Measurements from ENCODE around the gene PMM2.

The PMM2 gene

GRCh38 chr16:8853611-8854010, 56.0 kb downstream of the PMM2 start:
- DNase-seq: no peak

- no peak for DNase-seq
These were observed 56.8 kb downstream of the PMM2 start for GRCh38 chr16:8854298-8854948.

- no peak for DNase-seq
These were observed 57.6 kb downstream of the PMM2 start for GRCh38 chr16:8855051-8855786.

- DNase-seq: no peak
These were observed 58.3 kb downstream of the PMM2 start for GRCh38 chr16:8855972-8856371.

- no peak for DNase-seq
These were observed 61.6 kb downstream of the PMM2 start for GRCh38 chr16:8858994-8859912.

- no peak for DNase-seq
These were observed 62.6 kb downstream of the PMM2 start for GRCh38 chr16:8859913-8860881.

GRCh38 chr16:8861563-8862308, 64.1 kb downstream of the PMM2 start:
- no peak for DNase-seq

GRCh38 chr16:8862309-8863130, 64.9 kb downstream of the PMM2 start:
- no peak for DNase-seq

GRCh38 chr16:8863594-8864424, 66.2 kb downstream of the PMM2 start:
- no peak for DNase-seq

GRCh38 chr16:8864480-8865110, 67.0 kb downstream of the PMM2 start:
- no peak for DNase-seq

GRCh38 chr16:8865145-8865882, 67.7 kb downstream of the PMM2 start:
- DNase-seq: no peak

- peak; percentile 10 for DNase-seq
These were observed 68.7 kb downstream of the PMM2 start for GRCh38 chr16:8866118-8866883.

- DNase-seq: no peak
These were observed 69.2 kb downstream of the PMM2 start for GRCh38 chr16:8866884-8867215.

- peak; percentile 4 for DNase-seq
These were observed 69.7 kb downstream of the PMM2 start for GRCh38 chr16:8867216-8867931.

GRCh38 chr16:8867932-8868415, 70.3 kb downstream of the PMM2 start:
- DNase-seq: no peak

- DNase-seq: peak; percentile 78
These were observed 71.0 kb downstream of the PMM2 start, which contains the start of gene CARHSP1 for GRCh38 chr16:8868416-8869211. Gene CARHSP1, minus strand, starts transcription at chr16:8869006. Its CDS starts 9,678 bp downstream, at chr16:8859328.
